CD14-positive monocyte (primary cell): Measurements from ENCODE around the gene KCNQ1. TPM values are rescaled to one million over a fixed set of nuclear protein-coding genes. Genes with fewer than 3 reads are reported as not detected.

Source experiments
- DNase-seq, 3 donors: peaks; one replicate each; pipeline ENCODE4 v3.0.0-alpha.2; 2011 to 2022
- H2AFZ ChIP-seq: 2 replicates; pipeline ENCODE4 v1.6.0; 2012; ENCODE audit warnings: mild to moderate bottlenecking, low read depth, low read length, inconsistent platforms; ENCODE audit not compliant: insufficient read depth, poor library complexity, severe bottlenecking
- H3K27ac ChIP-seq, 2 donors: 1 replicate in 1 of 2; 2 replicates in 1 of 2; pipeline ENCODE4 v1.5.1; 2012 to 2013; ENCODE audit warnings: low read length in 2 of 2, control low read depth in 1 of 2, inconsistent platforms in 1 of 2, low read depth in 1 of 2, mild to moderate bottlenecking in 1 of 2
- H3K27me3 ChIP-seq, 2 donors: one replicate each; pipeline versions ENCODE4 v1.6.0 to v1.6.1; 2011 to 2013; ENCODE audit warnings: low read length in 2 of 2; ENCODE audit not compliant: control insufficient read depth in 2 of 2, insufficient read depth in 2 of 2
- H3K36me3 ChIP-seq, 2 donors: replicated peaks in 1 of 2; 1 replicate in 1 of 2; 2 replicates in 1 of 2; pipeline versions ENCODE4 v1.5.1 to v1.6.1; 2012 to 2013; ENCODE audit warnings: low read length in 2 of 2, control low read depth in 1 of 2, inconsistent platforms in 1 of 2, mild to moderate bottlenecking in 1 of 2; ENCODE audit not compliant: insufficient read depth in 2 of 2, control insufficient read depth in 1 of 2
- H3K4me1 ChIP-seq, 2 donors: 1 replicate in 1 of 2; 2 replicates in 1 of 2; pipeline versions ENCODE4 v1.5.1 to v1.6.1; 2012 to 2013; ENCODE audit warnings: low read length in 2 of 2, control low read depth in 1 of 2, inconsistent platforms in 1 of 2, mild to moderate bottlenecking in 1 of 2, moderate library complexity in 1 of 2; ENCODE audit not compliant: insufficient read depth in 2 of 2, control insufficient read depth in 1 of 2
- H3K4me2 ChIP-seq: replicated peaks from 2 replicates; pipeline ENCODE3; 2012; ENCODE audit warnings: low read length, moderate library complexity, mild to moderate bottlenecking; ENCODE audit not compliant: poor library complexity, severe bottlenecking; ENCODE audit errors: extremely low read depth
- H3K4me3 ChIP-seq, 3 experiments: fragments of 200-600 bp in 1 of 3; sonication (generic) in 1 of 3; replicated peaks in 1 of 3; 1 replicate in 2 of 3; 2 replicates in 1 of 3; pipeline ENCODE4 v1.5.1; 2011 to 2013; ENCODE audit warnings: low read length in 3 of 3, mild to moderate bottlenecking in 3 of 3, control low read depth in 2 of 3, low read depth in 2 of 3, inconsistent platforms in 1 of 3, moderate library complexity in 1 of 3
- H3K79me2 ChIP-seq: 2 replicates; pipeline ENCODE4 v1.6.0; 2012; ENCODE audit warnings: mild to moderate bottlenecking, control low read depth, inconsistent platforms, low read length, moderate library complexity; ENCODE audit not compliant: insufficient read depth
- H3K9ac ChIP-seq: 2 replicates; pipeline ENCODE4 v1.6.0; 2017; ENCODE audit warnings: low read length, mild to moderate bottlenecking; ENCODE audit not compliant: insufficient read depth, poor library complexity, severe bottlenecking
- H3K9me3 ChIP-seq, 2 donors: replicated peaks in 1 of 2; 1 replicate in 1 of 2; 2 replicates in 1 of 2; pipeline versions ENCODE4 v1.5.1 to v1.6.1; 2012 to 2013; ENCODE audit warnings: low read length in 2 of 2, control low read depth in 1 of 2; ENCODE audit not compliant: control insufficient read depth in 1 of 2, insufficient read depth in 1 of 2
- H4K20me1 ChIP-seq: 2 replicates; pipeline ENCODE4 v1.6.0; 2012; ENCODE audit warnings: mild to moderate bottlenecking, low read length, control low read depth, moderate library complexity; ENCODE audit not compliant: insufficient read depth
- H3K27ac Mint-ChIP-seq, 7 donors: one replicate each; pipeline ENCODE4 v1.8.0; 2020; ENCODE audit warnings: mild to moderate bottlenecking in 7 of 7, mixed read lengths in 7 of 7, moderate library complexity in 6 of 7, inconsistent platforms in 2 of 7
- H3K27me3 Mint-ChIP-seq, 3 donors: one replicate each; pipeline ENCODE4 v1.8.0; 2021 to 2022; ENCODE audit warnings: low read depth in 3 of 3, mild to moderate bottlenecking in 3 of 3, mixed read lengths in 3 of 3, moderate library complexity in 3 of 3, inconsistent platforms in 1 of 3
- H3K36me3 Mint-ChIP-seq, 2 donors: one replicate each; pipeline ENCODE4 v1.8.0; 2020; ENCODE audit warnings: mixed read lengths in 2 of 2, inconsistent platforms in 1 of 2, mild to moderate bottlenecking in 1 of 2
- H3K4me1 Mint-ChIP-seq: one replicate; pipeline ENCODE4 v1.8.0; 2020; ENCODE audit warnings: mild to moderate bottlenecking, mixed read lengths
- H3K4me3 Mint-ChIP-seq, 2 donors: one replicate each; pipeline ENCODE4 v1.8.0; 2020; ENCODE audit warnings: mild to moderate bottlenecking in 2 of 2, mixed read lengths in 2 of 2, moderate library complexity in 1 of 2
- H3K9me3 Mint-ChIP-seq, 7 donors: one replicate each; pipeline ENCODE4 v1.8.0; 2020 to 2022; ENCODE audit warnings: mixed read lengths in 7 of 7, mild to moderate bottlenecking in 6 of 7, moderate library complexity in 6 of 7, inconsistent platforms in 2 of 7
- WGBS: methylation state at CpG from one replicate; pipeline ENCODE4 v1.1.5; 2013; ENCODE audit warnings: missing lambda C conversion rate; ENCODE audit not compliant: insufficient coverage; 5-methylcytosine and 5-hydroxymethylcytosine counted together
- intact Hi-C, 2 donors: fragments of 100-400 bp; cut with micrococcal nuclease; formaldehyde crosslinking; loops; one replicate each; pipeline versions ENCODE4 v1.15.0 to v1.15.1; 2023
- polyA plus RNA-seq, 3 donors: library from polyadenylated mRNA; depleted of rRNA in 1 of 3; unstranded in 2 of 3; stranded (reverse) in 1 of 3; fragments of 300-500 nt in 2 of 3; fragments of >200 nt in 1 of 3; fragmentation: Illumina TruSeq in 2 of 3; gene quantifications; 1 replicate in 2 of 3; 2 replicates in 1 of 3; pipeline ENCODE4 v1.2.3, GENCODE V29; 2012 to 2021
- TF ChIP-seq, protein P1 (sequence below): fragments of 200-600 bp; IDR thresholded peaks from one replicate; pipeline ENCODE4 v1.8.0; 2022; ENCODE audit warnings: antibody characterized with exemption, mild to moderate bottlenecking

The KCNQ1 gene
- polyA plus RNA-seq, 3 donors: 14.9 to 31.8 (median 21.6) TPM

DNA sequence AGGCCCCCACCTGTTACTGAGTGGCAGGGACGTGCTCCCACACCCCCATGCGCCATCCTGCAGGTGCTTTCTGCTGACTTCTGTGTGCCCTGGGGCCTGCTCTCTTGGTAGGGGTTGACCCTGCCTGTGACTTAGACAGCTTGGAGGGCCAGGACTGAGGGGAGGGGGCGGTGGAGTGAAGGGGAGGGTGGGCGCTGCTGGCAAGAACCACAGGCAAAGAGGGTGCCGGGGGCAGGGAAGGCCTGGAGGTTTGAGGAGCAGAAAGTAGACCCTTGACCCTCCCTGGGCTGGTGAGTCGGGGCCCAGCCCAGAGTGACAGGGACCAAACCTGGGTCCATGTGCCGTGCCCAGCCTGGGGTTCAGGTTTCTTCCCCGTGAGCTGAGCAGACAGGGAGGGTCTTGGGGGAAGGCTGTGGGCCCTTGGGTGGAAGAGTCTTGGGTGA is 17.8 kb downstream of the KCNQ1 start:
- no peaks in the 10 kb centered on the region for H3K36me3 ChIP-seq
- no peak overlapping the region for H3K27ac ChIP-seq
- no peak overlapping the region for H3K27ac Mint-ChIP-seq
- H4K20me1 ChIP-seq: peaks cover 100% of the 10 kb centered on the region
- no peak overlapping the region for H3K9ac ChIP-seq
- H3K4me3 ChIP-seq: no peak overlapping the region
- no peak overlapping the region for H2AFZ ChIP-seq
- no peaks in the 10 kb centered on the region for H3K27me3 ChIP-seq
- TF ChIP-seq, protein P1, sequence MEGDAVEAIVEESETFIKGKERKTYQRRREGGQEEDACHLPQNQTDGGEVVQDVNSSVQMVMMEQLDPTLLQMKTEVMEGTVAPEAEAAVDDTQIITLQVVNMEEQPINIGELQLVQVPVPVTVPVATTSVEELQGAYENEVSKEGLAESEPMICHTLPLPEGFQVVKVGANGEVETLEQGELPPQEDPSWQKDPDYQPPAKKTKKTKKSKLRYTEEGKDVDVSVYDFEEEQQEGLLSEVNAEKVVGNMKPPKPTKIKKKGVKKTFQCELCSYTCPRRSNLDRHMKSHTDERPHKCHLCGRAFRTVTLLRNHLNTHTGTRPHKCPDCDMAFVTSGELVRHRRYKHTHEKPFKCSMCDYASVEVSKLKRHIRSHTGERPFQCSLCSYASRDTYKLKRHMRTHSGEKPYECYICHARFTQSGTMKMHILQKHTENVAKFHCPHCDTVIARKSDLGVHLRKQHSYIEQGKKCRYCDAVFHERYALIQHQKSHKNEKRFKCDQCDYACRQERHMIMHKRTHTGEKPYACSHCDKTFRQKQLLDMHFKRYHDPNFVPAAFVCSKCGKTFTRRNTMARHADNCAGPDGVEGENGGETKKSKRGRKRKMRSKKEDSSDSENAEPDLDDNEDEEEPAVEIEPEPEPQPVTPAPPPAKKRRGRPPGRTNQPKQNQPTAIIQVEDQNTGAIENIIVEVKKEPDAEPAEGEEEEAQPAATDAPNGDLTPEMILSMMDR: no peak
- H3K4me1 ChIP-seq: peaks cover 18 to 23% of the 10 kb centered on the region in 2 donors
- H3K9me3 Mint-ChIP-seq: peaks cover 0 to 2% (median 0%) of the 10 kb centered on the region in 7 donors
- H3K36me3 Mint-ChIP-seq: peaks cover 20 to 31% of the 10 kb centered on the region in 2 donors
- H3K4me1 Mint-ChIP-seq: peaks cover 38% of the 10 kb centered on the region
- H3K9me3 ChIP-seq: no peaks in the 10 kb centered on the region
- DNase-seq: no peak
- no peak overlapping the region for H3K4me3 Mint-ChIP-seq
- WGBS: 98% methylated on average over 6 of the region's 8 CpGs
- peaks cover 72% of the 10 kb centered on the region for H3K79me2 ChIP-seq
- peaks cover 1 to 5% (median 5%) of the 10 kb centered on the region in 3 donors for H3K27me3 Mint-ChIP-seq
- no peak overlapping the region for H3K4me2 ChIP-seq
- intact Hi-C loops: no loop called here

DNA sequence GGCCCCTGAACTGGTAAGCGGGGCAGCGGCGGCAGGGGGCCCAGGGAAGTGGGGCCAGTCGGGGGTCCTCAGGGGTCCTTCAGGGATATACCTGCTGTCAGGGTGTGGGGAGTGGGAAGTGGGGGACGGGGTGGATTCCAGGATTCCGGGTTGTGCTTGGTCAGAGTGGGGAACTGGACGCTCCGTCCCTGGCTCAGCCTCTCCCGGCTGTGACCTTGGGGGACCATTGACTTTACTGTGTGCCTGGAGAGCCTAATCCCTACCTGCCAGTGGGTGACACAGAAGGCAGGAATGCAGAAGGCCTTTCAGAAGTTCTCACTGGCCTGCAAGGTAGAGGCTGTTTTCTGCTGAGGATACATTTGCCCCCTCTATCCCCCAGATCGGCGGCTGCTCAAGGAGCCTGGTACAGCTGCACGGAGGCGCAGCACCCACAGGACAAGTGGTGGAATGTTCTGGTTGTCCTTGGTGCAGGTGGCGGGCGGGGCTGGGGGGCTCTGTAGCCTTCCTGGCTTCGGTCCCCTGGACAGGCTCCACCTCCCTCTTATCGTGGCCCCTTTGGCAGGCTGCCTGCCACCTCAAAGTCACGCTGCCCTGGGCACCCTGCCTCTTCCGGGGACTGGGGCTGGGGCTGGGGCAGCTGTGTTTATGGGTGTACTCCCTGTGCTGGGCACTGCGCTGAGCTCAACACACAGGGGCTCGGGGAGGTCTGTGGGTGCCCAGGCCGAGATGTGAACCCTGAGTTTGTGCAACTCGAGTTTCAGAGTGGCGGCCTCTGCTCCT is 18.4 kb downstream of the KCNQ1 start:
- Mint-ChIP-seq H3K9me3 (peaks cover 0 to 2% (median 0%) of the 10 kb centered on the region in 7 donors), H3K4me1 (peaks cover 44% of the 10 kb centered on the region), H3K27me3 (peaks cover 1 to 7% (median 5%) of the 10 kb centered on the region in 3 donors), H3K36me3 (peaks cover 18 to 29% of the 10 kb centered on the region in 2 donors), H3K4me3 (no peak overlapping the region), H3K27ac (no peak overlapping the region)
- Histone ChIP-seq H3K4me1 (peaks cover 24 to 30% of the 10 kb centered on the region in 2 donors), H3K9ac (no peak overlapping the region), H3K27ac (no peak overlapping the region), H3K4me3 (no peak overlapping the region), H3K9me3 (no peaks in the 10 kb centered on the region), H3K36me3 (no peaks in the 10 kb centered on the region), H3K4me2 (no peak overlapping the region), H2AFZ (no peak overlapping the region), H3K27me3 (no peaks in the 10 kb centered on the region), H4K20me1 (peaks cover 100% of the 10 kb centered on the region), H3K79me2 (peaks cover 75% of the 10 kb centered on the region)
- 81% methylated on average over 20 of the region's 24 CpGs for WGBS
- intact Hi-C loops: no loop called here
- DNase-seq: no peak
- TF ChIP-seq, protein P1: no peak
